Measurements from ENCODE around the gene AOAH. TPM values are rescaled to one million over a fixed set of nuclear protein-coding genes. Genes with fewer than 3 reads are reported as not detected.

Gene AOAH
- total RNA-seq (2021) = 0.39 TPM in 1 of 2 replicates, not detected in the other
- long read RNA-seq, partial matches to known transcripts = 0 of 1 reads
- long read RNA-seq, other reads (novel, unspliced or antisense) = 1 of 1 reads

GRCh38 chr7:36723951-36724664 is at the start of gene AOAH:
Gene AOAH (minus strand): TSS chr7:36724494. CDS start chr7:36724148, 346 bp downstream.
- no peak within 1 kb of the TSS for H3K27ac ChIP-seq (ENCODE audit: insufficient read length, low read depth, low read length)
- H3K14ac ChIP-seq (ENCODE audit: insufficient read depth, low read length) = no peak within 1 kb of the TSS; the same call in 1 of the 2 replicates
- H4K20me1 ChIP-seq (ENCODE audit: control insufficient read depth, insufficient read depth, insufficient read length) = no peaks in the 10 kb centered on the region
- Mint-ChIP-seq H3K27ac (no peak within 1 kb of the TSS), H3K36me3 (ENCODE audit: insufficient read depth in 1 of 3, low read depth in 3 of 3) (no peaks in the 10 kb centered on the region), H3K27me3 (ENCODE audit: low read depth) (no peaks in the 10 kb centered on the region; the same call in 1 of the 2 replicates), H3K9me3 (peaks cover 0 to 3% of the 10 kb centered on the region in 2 experiments; a peak in 1 of 5 replicates), H3K4me3 (no peak within 1 kb of the TSS), H3K4me1 (no peaks in the 10 kb centered on the region)
- no peak within 1 kb of the TSS for H3K4me2 ChIP-seq (ENCODE audit: insufficient read depth, insufficient read length, low read length)
- no peak within 1 kb of the TSS for H3K23ac ChIP-seq (ENCODE audit: insufficient read length, low read depth, low read length)
- no peak within 1 kb of the TSS for H3K18ac ChIP-seq (ENCODE audit: insufficient read length, low read depth, low read length)
- H3K27me3 ChIP-seq (ENCODE audit: insufficient read depth, low read length) = no peaks in the 10 kb centered on the region
- H3K79me2 ChIP-seq (ENCODE audit: insufficient read depth, low read length) = no peaks in the 10 kb centered on the region
- WGBS (ENCODE audit: extremely low coverage, insufficient read length, low lambda C conversion rate) = no CpG with 5 or more reads among the region's 14 CpGs
- H3K4me1 ChIP-seq (ENCODE audit: insufficient read depth, low read length) = no peaks in the 10 kb centered on the region
- H2BK15ac ChIP-seq (ENCODE audit: low read depth, low read length) = no peak within 1 kb of the TSS
- H4K8ac ChIP-seq (replicated peaks; ENCODE audit: insufficient read length, low read depth, low read length) = no peak within 1 kb of the TSS
- no peak within 1 kb of the TSS for H4K91ac ChIP-seq (ENCODE audit: insufficient read length, low read depth, low read length)
- H3K4ac ChIP-seq (ENCODE audit: low read depth, low read length) = no peak within 1 kb of the TSS
- H2BK5ac ChIP-seq (ENCODE audit: insufficient read length, low read length) = no peak within 1 kb of the TSS
- H2BK20ac ChIP-seq (ENCODE audit: low read depth, low read length, poor library complexity, severe bottlenecking) = no peak within 1 kb of the TSS
- no peak within 1 kb of the TSS for H2AK5ac ChIP-seq (ENCODE audit: insufficient read length, low read length)
- no peak within 1 kb of the TSS for H2AFZ ChIP-seq (ENCODE audit: low read length)
- H4K5ac ChIP-seq (ENCODE audit: insufficient read length, low read depth, low read length) = no peak within 1 kb of the TSS
- H3K9ac ChIP-seq (ENCODE audit: extremely low read depth, insufficient read length, low read length) = no peak within 1 kb of the TSS
- no peaks in the 10 kb centered on the region for H3K23me2 ChIP-seq (ENCODE audit: insufficient read length, low read depth, low read length, poor library complexity, severe bottlenecking)
- no peak for DNase-seq
- no peaks in the 10 kb centered on the region for H3K9me3 ChIP-seq (ENCODE audit: control insufficient read depth, low read depth, low read length)
- H3K56ac ChIP-seq (ENCODE audit: insufficient read length, low read depth, low read length) = no peak within 1 kb of the TSS
- no peak for TF ChIP-seq CTCF (conservative IDR thresholded peaks at IDR 0.05)
- no peak within 1 kb of the TSS for H3T11ph ChIP-seq (ENCODE audit: low read length)
- no peaks in the 10 kb centered on the region for H3K79me1 ChIP-seq (ENCODE audit: insufficient read depth, low read depth, low read length, poor library complexity, severe bottlenecking)
- H2BK120ac ChIP-seq (ENCODE audit: low read depth, low read length, poor library complexity, severe bottlenecking) = no peak within 1 kb of the TSS
- H2BK12ac ChIP-seq (ENCODE audit: insufficient read length, low read depth, low read length) = no peak within 1 kb of the TSS

Measured in H9 (cell line).